WTC11 (cell line): ENCODE data around the gene TTC28. TPM values are rescaled to one million over a fixed set of nuclear protein-coding genes. Genes with fewer than 3 reads are reported as not detected.

Experiments used
- ATAC-seq: fragments of 200-7000 bp; cut with Tn5 transposase; 2 replicates; pipeline ENCODE4 v1.10.0; 2021; ENCODE audit warnings: mild to moderate bottlenecking, moderate library complexity
- CTCF ChIA-PET: fragments of 300-600 bp; sonication (Branson Sonifier 250); formaldehyde crosslinking; loops from one replicate; lab custom pipeline; 2021; ENCODE audit warnings: antibody characterized with exemption; lab: Charles Lee
- POLR2A ChIA-PET: fragments of 350-600 bp; sonication (Branson Sonifier 250); formaldehyde crosslinking; loops from one replicate; lab custom pipeline; 2021; ENCODE audit warnings: antibody characterized with exemption; lab: Charles Lee
- DNase-seq: peaks from one replicate; pipeline ENCODE4 v3.0.0; 2021; ENCODE audit warnings: low spot score
- H3K27ac Mint-ChIP-seq: 2 replicates; pipeline ENCODE4 v1.8.0; 2021; ENCODE audit warnings: mixed read lengths
- H3K27me3 Mint-ChIP-seq: 2 replicates; pipeline ENCODE4 v1.8.0; 2021; ENCODE audit warnings: low read depth, mild to moderate bottlenecking, moderate library complexity, mixed read lengths
- H3K36me3 Mint-ChIP-seq: 2 replicates; pipeline ENCODE4 v1.8.0; 2021; ENCODE audit warnings: mixed read lengths
- H3K4me1 Mint-ChIP-seq: 2 replicates; pipeline ENCODE4 v1.8.0; 2022; ENCODE audit warnings: mixed read lengths
- H3K4me3 Mint-ChIP-seq: 2 replicates; pipeline ENCODE4 v1.8.0; 2021; ENCODE audit warnings: mild to moderate bottlenecking, moderate library complexity, mixed read lengths
- H3K9me3 Mint-ChIP-seq: 2 replicates; pipeline ENCODE4 v1.8.0; 2021; ENCODE audit warnings: mixed read lengths
- ATF2 ChIP-seq: sonication (generic); formaldehyde crosslinking; IDR thresholded peaks from 2 replicates; pipeline ENCODE4 v1.8.1; 2022; ENCODE audit warnings: low read depth, missing genetic modification reagents, borderline replicate concordance
- CREM ChIP-seq: sonication (generic); formaldehyde crosslinking; IDR thresholded peaks from 2 replicates; pipeline ENCODE4 v1.8.1; 2022; ENCODE audit warnings: mild to moderate bottlenecking, missing genetic modification reagents, moderate library complexity
- E2F4 ChIP-seq: sonication (generic); formaldehyde crosslinking; IDR thresholded peaks from 2 replicates; pipeline ENCODE4 v1.8.1; 2022; ENCODE audit warnings: low read depth, mild to moderate bottlenecking, moderate library complexity, missing genetic modification reagents, borderline replicate concordance
- FOXK1 ChIP-seq: sonication (generic); formaldehyde crosslinking; IDR thresholded peaks from 2 replicates; pipeline ENCODE4 v1.8.0; 2022; ENCODE audit warnings: mild to moderate bottlenecking, moderate library complexity, missing genetic modification reagents
- GRHL2 ChIP-seq: fragments of 250-450 bp; sonication (Bioruptor Pico); IDR thresholded peaks from 2 replicates; pipeline ENCODE4 v1.8.0; 2022; ENCODE audit warnings: mild to moderate bottlenecking, moderate library complexity; ENCODE audit not compliant: insufficient replicate concordance, severe bottlenecking
- GTF2I ChIP-seq: fragments of 250-450 bp; sonication (Bioruptor Pico); conservative IDR thresholded peaks from 2 replicates; pipeline ENCODE4 v1.4.0; 2021; ENCODE audit warnings: mild to moderate bottlenecking
- JAZF1 ChIP-seq: fragments of 250-450 bp; sonication (Bioruptor Pico); IDR thresholded peaks from 2 replicates; pipeline ENCODE4 v1.9.0; 2021; ENCODE audit warnings: moderate library complexity, mild to moderate bottlenecking, inconsistent platforms
- MAX ChIP-seq: sonication (generic); formaldehyde crosslinking; IDR thresholded peaks from 2 replicates; pipeline ENCODE4 v1.8.0; 2022; ENCODE audit warnings: mild to moderate bottlenecking, missing genetic modification reagents
- MYBL2 ChIP-seq: sonication (generic); formaldehyde crosslinking; IDR thresholded peaks from 2 replicates; pipeline ENCODE4 v1.8.1; 2023; ENCODE audit warnings: mild to moderate bottlenecking, moderate library complexity, missing genetic modification reagents
- NFYB ChIP-seq: sonication (generic); formaldehyde crosslinking; conservative IDR thresholded peaks from 2 replicates; pipeline ENCODE4 v1.8.0; 2022; ENCODE audit warnings: low read depth, missing genetic modification reagents
- NR1H2 ChIP-seq: sonication (generic); formaldehyde crosslinking; IDR thresholded peaks from 2 replicates; pipeline ENCODE4 v1.9.0; 2021; ENCODE audit warnings: mild to moderate bottlenecking, moderate library complexity, missing genetic modification reagents
- TEAD4 ChIP-seq: sonication (generic); formaldehyde crosslinking; IDR thresholded peaks from 2 replicates; pipeline ENCODE4 v1.8.0; 2022; ENCODE audit warnings: mild to moderate bottlenecking, missing genetic modification reagents
- TP53 ChIP-seq: sonication (generic); formaldehyde crosslinking; IDR thresholded peaks from 2 replicates; pipeline ENCODE4 v1.8.1; 2023; ENCODE audit warnings: mild to moderate bottlenecking, missing genetic modification reagents
- USF2 ChIP-seq: sonication (generic); formaldehyde crosslinking; IDR thresholded peaks from 2 replicates; pipeline ENCODE4 v1.8.1; 2023; ENCODE audit warnings: mild to moderate bottlenecking, missing genetic modification reagents, moderate library complexity
- ZNF232 ChIP-seq: sonication (generic); formaldehyde crosslinking; IDR thresholded peaks from 2 replicates; pipeline ENCODE4 v1.8.0; 2022; ENCODE audit warnings: mild to moderate bottlenecking, missing genetic modification reagents
- ZNF281 ChIP-seq: sonication (generic); formaldehyde crosslinking; IDR thresholded peaks from 2 replicates; pipeline ENCODE4 v1.8.0; 2023; ENCODE audit warnings: mild to moderate bottlenecking, missing genetic modification reagents
- ZNF425 ChIP-seq: fragments of 250-450 bp; sonication (Bioruptor Pico); conservative IDR thresholded peaks from 2 replicates; pipeline ENCODE4 v1.9.0; 2021; ENCODE audit warnings: mild to moderate bottlenecking
- ZNF532 ChIP-seq: fragments of 250-450 bp; sonication (Bioruptor Pico); IDR thresholded peaks from 2 replicates; pipeline ENCODE4 v1.9.0; 2021; ENCODE audit warnings: mild to moderate bottlenecking, borderline replicate concordance
- ZSCAN18 ChIP-seq: fragments of 250-450 bp; sonication (Bioruptor Pico); IDR thresholded peaks from 2 replicates; pipeline ENCODE4 v2.1.2; 2022; ENCODE audit warnings: mild to moderate bottlenecking, moderate library complexity
- total RNA-seq: library from RNA; stranded (reverse); gene quantifications from 3 replicates; pipeline ENCODE4 v1.2.3, GENCODE V29; 2021

Gene TTC28
- total RNA-seq, 1 experiment from 2014 or later: 13.0 TPM

- no peaks in the 10 kb centered on the region for H3K9me3 Mint-ChIP-seq
- H3K27me3 Mint-ChIP-seq: no peaks in the 10 kb centered on the region
- POLR2A ChIA-PET: no interaction called here
- CTCF ChIA-PET: interaction anchor here (1.2 to 3.6 kb wide), 2 partner anchors 9 kb away, joined by 3 to 15 read pairs; no protein-coding TSS in a partner anchor
- no peaks in the 10 kb centered on the region for H3K36me3 Mint-ChIP-seq
- H3K4me3 Mint-ChIP-seq: no peak overlapping the region
- no peak for TF ChIP-seq ZNF232 (CRISPR knock-in tag)
- no peak for TF ChIP-seq TEAD4 (CRISPR knock-in tag)
- no peak for TF ChIP-seq TP53
- TF ChIP-seq NR1H2 (CRISPR knock-in tag): no peak
- no peak for TF ChIP-seq USF2 (CRISPR knock-in tag)
- no peak for TF ChIP-seq ZNF281
- no peak for TF ChIP-seq MAX
- TF ChIP-seq E2F4 (CRISPR knock-in tag): no peak
- TF ChIP-seq ZSCAN18 (CRISPR knock-in tag): no peak
- TF ChIP-seq ZNF532 (CRISPR knock-in tag): no peak
- TF ChIP-seq JAZF1 (CRISPR knock-in tag): no peak
- no peak for TF ChIP-seq GRHL2 (CRISPR knock-in tag)
- TF ChIP-seq CREM (CRISPR knock-in tag): no peak
- no peak for TF ChIP-seq GTF2I (CRISPR knock-in tag)
- TF ChIP-seq FOXK1 (CRISPR knock-in tag): no peak
- no peak for TF ChIP-seq NFYB (CRISPR knock-in tag)
- no peak for TF ChIP-seq MYBL2 (CRISPR knock-in tag)
- TF ChIP-seq ATF2 (CRISPR knock-in tag): no peak
- no peak for TF ChIP-seq ZNF425 (CRISPR knock-in tag)
- DNase-seq: no peak
- no peak for ATAC-seq
- peaks cover 6% of the 10 kb centered on the region for H3K4me1 Mint-ChIP-seq
- H3K27ac Mint-ChIP-seq: no peak overlapping the region
These were observed 576.0 kb downstream of the TTC28 start for GRCh38 chr22:28103596-28103995.
